GM21737 (cell line): Measurements from ENCODE around the gene GRIK5.
"Not testable (repeated sequence)": the region's sequence is repeated elsewhere in the genome, so short reads cannot be mapped to it uniquely, and the experiment has no call there.

Experiments
- ATAC-seq: cut with Tn5 transposase; IDR thresholded peaks from one replicate; pipeline ENCODE4 v1.9.1; 2021; ENCODE audit warnings: mild to moderate bottlenecking, moderate library complexity; ENCODE audit not compliant: unreplicated experiment

GRIK5 gene

GRCh38 chr19:41994994-41995958, 74.7 kb downstream of the GRIK5 start:
- ATAC-seq: no peak

- no peak for ATAC-seq
Observed at GRCh38 chr19:41994521-41994971, 75.5 kb downstream of the GRIK5 start.

GRCh38 chr19:41993612-41994483, 76.2 kb downstream of the GRIK5 start, which contains the start of gene ATP1A3:
TSS of gene ATP1A3 (minus strand) at chr19:41994230. CDS start at chr19:41994076, 154 bp downstream.
- no peak for ATAC-seq

GRCh38 chr19:41991925-41992569, 78.0 kb downstream of the GRIK5 start:
- ATAC-seq: not testable (repeated sequence)

GRCh38 chr19:41991025-41991424, 79.0 kb downstream of the GRIK5 start:
- ATAC-seq: no peak

GRCh38 chr19:41990615-41991014, 79.4 kb downstream of the GRIK5 start:
- no peak for ATAC-seq

GRCh38 chr19:41990028-41990427, 80.0 kb downstream of the GRIK5 start:
- no peak for ATAC-seq

- no peak for ATAC-seq
Observed at GRCh38 chr19:41988947-41989346, 81.1 kb downstream of the GRIK5 start.

GRCh38 chr19:41987141-41987860, 82.7 kb downstream of the GRIK5 start:
- no peak for ATAC-seq

- no peak for ATAC-seq
Observed at GRCh38 chr19:41984961-41985360, 85.0 kb downstream of the GRIK5 start.

- no peak for ATAC-seq
Observed at GRCh38 chr19:41981724-41982123, 88.3 kb downstream of the GRIK5 start.

GRCh38 chr19:41978470-41978869, 91.5 kb downstream of the GRIK5 start:
- no peak for ATAC-seq

GRCh38 chr19:41977916-41978315, 92.1 kb downstream of the GRIK5 start:
- ATAC-seq: no peak

GRCh38 chr19:41974652-41975051, 95.4 kb downstream of the GRIK5 start:
- ATAC-seq: no peak

- no peak for ATAC-seq
Observed at GRCh38 chr19:41971363-41971762, 98.6 kb downstream of the GRIK5 start.

GRCh38 chr19:41969772-41970458, 100.1 kb downstream of the GRIK5 start:
- no peak for ATAC-seq

- no peak for ATAC-seq
Observed at GRCh38 chr19:41968751-41969595, 101.0 kb downstream of the GRIK5 start.

- no peak for ATAC-seq
Observed at GRCh38 chr19:41967054-41967783, 102.8 kb downstream of the GRIK5 start.
